GM18508 (cell line): ENCODE measurements around the gene THOP1.
"Not testable (repeated sequence)": the region's sequence is repeated elsewhere in the genome, so short reads cannot be mapped to it uniquely, and the experiment has no call there.

Source experiments
- ATAC-seq: cut with Tn5 transposase; IDR thresholded peaks from one replicate; pipeline ENCODE4 v1.9.1; 2021; ENCODE audit warnings: moderate number of reproducible peaks; ENCODE audit not compliant: insufficient read depth, unreplicated experiment

The THOP1 gene

DNA sequence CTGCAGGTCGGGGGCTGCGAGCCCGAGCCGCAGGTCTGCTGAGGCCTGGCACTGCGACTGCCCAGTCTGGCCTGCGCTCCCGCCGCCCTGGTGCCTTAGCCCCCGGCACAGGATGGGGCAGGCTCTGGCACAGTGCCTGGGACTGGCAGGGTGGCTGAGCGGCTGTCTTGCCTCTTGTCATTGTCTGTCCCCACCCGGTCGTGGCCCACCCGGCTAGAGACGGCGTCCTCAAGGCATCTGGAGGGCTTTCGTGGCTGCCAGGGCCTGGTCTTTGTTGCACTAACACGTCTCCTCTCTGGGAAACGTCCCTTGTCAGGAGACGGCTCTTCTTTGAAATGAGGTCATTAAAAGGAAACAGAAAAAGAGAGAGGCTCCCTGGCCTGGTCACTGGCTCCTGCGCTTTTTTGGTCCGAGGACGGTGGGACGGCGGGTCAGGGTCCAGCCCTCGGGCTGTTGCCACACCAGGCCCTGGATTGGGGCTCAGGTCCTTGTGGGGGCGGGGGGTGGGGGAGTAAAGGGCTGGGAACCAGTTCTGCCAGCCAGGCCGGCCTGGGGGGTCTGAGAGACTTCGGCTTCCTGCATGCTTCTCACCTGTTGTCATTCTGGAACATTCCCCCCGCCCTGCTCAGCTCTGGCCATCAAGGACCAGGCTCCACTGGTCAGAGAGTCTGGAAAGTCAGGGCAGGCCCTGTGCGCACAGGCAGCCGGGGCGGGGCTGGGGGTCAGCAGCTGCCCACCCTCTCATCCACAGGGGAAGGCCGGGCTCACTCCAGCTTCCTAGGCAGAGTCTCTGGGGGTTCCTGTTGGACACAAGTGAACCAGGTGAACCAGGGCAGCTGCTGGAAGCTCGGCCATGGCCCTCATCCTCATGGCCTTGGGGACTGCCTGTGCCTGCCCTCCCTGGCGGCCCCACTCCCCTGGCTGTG lies 28.2 kb downstream of the THOP1 start:
- no peak for ATAC-seq

DNA sequence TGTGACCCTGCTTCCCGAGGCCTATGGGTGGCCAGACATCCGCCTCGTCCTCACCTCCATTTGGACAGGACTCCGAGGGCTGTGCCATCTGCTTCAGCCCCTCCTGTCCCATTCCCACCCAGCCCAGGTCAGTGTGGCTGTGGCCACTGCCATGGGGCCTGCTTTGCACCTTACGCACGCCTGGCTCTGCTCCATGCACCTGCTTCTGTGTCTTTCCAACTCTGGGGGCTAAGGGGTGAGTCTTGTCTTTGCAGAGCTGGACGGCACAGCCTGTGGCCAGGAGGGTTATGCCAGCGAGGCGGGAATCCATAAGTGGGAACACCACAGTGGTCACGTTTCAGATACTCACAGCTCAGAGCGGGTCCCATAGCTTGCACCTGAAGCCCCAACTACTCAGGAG lies 29.1 kb downstream of the THOP1 start:
- ATAC-seq: no peak

DNA sequence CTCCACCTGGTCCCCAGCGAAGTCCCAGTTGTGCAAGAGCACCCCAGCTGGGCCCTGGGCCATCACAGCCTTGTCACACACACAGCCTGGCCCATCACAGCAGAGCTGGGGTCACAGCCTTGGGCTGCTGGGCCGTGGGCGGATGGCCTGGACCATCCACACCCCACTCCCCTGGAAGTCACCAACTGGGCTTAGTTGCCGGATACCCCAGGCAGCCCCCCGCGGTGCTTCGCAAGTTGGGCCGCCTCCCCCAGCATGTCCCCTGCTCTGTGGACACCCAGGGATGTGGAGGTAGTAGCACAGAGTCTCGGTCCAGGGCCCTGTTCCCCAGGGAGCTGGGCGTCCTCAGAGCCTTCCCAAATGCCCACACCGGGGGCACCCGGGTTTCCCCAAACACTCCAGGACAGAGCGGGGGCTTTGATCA lies 29.9 kb downstream of the THOP1 start:
- no peak for ATAC-seq

DNA sequence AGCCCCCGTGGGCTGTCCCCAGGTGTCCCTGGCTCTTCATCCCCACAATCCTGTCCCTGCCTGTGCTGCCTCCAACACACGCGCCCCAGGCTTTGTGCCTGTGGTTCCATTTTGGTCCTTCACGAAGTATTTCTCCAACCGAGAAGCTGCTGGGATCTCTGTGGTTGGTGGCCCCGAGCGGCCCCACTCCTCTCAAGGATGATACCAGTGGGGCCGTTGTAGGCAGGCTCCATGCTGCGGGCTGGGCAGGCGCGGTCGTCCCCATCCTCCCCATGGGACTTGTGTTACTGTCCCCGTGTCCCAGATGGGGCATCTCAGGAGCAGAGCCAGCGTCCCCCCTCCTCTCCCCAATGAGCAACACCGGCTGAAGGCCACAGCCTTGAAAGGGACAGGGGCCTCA lies 30.6 kb downstream of the THOP1 start:
- ATAC-seq: no peak

DNA sequence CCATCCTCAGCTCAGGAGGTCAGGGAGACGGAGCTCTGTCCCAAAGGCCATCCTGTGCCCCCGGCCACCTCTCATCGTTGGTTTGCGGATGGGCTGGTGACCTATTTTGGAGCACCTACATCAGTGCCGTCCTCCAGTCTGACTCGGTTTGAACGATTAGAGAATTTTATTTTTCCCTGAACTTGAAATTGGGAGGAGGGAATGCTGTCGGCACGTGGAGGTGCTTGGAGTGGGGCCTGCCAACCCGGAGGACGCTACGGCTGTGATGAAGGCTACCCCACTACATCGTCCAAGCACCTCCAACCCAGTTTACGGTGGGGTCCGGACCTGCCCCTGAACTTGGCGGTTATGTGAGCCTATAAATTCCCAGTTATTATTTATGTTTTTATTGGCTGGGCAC lies 31.3 kb downstream of the THOP1 start:
- ATAC-seq: no peak

DNA sequence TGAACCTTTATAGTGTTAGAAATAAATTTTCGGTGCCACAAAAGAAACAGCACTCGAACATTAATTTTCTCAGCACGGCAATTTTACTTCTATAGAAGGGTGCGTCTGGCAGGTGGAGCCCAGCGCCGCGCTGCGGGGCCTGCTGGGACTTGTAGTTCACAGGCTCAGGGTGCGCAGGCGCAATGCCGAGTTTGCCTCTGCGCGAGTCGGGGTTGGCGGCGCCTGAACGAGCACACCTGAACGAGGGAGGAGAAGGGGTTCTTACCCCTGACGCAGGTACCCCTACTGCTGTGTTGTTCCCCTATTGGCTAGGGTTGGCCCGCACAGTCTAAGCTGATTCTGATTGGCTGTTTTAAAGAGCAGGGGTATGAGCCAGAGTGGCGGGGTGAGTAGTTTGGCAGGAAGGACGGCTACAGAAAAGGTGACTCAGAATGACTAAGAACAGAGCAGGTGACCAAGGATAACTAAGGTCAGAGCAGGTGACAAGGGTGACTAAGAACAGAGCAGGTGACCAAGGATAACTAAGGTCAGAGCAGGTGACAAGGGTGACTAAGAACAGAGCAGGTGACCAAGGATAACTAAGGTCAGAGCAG lies 32.0 kb downstream of the THOP1 start:
- not testable (repeated sequence) for ATAC-seq

DNA sequence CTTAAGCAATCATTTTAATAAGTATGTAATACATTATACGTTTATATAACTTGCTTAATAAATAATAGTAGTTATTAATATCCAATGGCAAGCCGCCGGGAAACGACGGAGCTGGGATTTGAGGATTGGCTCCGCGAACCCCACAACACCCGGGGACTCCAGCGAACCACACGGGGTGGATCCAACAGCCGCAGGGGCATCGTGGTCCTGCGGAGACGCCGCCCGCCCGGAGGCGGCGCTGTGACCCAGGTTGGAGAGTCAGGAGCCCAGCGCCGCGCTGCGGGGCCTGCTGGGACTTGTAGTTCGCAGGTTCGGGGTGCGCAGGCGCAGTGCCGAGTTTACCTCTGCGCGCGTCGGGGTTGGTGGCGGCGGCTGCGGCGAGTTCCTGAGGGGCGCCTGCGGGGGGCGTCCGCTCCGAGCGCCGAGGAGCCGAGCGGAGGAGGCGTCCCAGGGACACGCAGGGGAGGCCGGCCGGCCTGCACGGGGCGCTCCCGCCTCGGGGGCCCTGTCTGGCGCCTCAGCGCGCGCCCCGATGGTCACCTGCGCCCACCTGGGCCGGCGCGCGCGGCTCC lies 34.3 kb downstream of the THOP1 start, which contains the start of gene ZNF554:
Gene ZNF554, plus strand, starts transcription at position 329 of the 572 bp plus-strand sequence. Its CDS starts 204 bp downstream, at position 533.
- ATAC-seq: peak; percentile 57

DNA sequence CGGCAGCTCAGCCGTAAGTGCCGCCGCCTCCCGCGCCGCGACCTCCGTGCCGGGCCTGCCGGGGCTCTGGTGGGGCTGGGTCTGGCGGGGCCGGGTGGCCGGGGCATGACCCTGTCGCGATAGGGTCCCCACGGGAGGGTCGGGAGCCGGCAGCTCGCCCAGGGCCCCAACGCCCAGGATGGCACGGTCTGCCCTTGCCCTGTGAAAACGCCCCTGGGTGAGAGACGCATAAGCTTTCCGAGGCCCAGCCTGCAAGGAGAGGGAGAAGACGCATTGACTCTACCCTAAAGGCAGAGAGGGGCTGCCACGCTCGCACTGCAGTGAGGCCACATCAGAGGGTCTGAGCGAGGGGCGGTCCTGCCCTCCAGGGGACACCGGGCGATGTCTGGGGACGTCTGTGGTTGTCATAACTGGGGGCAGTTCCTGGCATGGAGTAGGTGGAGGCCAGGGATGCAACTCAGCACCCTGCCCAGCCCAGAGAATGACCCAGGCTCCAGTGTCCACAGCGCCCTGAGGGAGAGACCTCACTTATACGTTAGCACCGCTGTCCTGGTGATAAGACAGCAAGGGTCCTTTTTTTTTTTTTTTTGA lies 34.9 kb downstream of the THOP1 start:
- ATAC-seq: no peak

DNA sequence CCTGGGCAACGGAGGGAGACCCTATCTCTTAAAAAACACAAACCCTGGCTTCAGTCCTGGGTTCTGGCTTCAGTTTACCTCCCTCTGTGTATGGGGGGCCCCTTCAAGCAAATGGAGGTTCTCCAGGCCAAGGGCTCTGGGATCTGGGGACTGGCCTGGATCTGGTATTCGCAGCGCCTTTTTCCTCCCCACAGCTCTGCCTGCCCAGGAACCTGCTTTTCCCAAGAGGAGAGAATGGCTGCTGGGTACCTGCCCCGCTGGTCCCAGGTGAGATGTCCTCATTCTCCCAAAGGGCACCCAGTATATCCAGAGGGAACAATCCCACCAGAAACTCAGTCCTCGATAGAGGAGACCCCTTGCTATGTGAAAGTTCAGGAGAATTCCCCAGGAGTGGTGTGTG lies 37.5 kb downstream of the THOP1 start:
- ATAC-seq: no peak

DNA sequence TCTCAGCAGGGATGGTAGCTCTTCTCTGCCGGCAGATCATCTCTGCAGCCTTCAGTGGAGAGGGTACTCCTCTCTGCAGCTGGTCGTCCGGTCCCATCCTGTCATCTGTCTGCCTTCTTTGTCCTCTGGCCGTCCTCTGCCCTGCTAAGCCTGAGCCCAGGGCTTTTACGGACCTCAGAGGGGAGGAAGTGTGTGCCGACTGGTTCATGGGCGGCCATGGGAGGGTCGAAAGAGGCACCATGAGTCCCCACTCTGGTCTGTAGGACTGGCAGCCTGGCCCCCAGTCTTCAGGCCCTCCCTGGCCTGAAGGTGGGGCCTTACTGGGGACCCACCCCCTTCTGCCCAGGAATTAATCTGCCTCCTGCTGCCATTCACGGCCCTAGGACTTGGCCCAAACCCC lies 38.3 kb downstream of the THOP1 start:
- no peak for ATAC-seq

DNA sequence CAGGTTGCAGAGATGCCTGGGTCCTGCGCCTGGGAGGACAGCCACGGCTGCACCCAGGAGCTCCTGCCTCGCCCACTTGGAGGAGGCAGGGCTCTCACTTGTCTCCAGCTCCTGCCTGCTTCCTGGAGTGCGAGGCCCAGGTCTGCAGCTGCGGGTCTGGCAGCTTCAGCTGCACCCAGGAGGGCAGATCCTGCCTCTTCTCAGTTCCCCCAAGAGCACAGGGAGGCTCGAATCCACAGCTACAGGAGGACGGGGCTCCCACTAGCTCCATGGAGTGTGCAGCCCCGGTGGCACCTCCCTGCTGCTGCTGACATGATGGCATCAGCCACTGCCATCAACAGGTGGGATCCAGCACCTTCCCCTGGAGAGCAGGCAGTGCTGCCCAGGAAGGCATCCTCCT lies 38.8 kb downstream of the THOP1 start:
- no peak for ATAC-seq

DNA sequence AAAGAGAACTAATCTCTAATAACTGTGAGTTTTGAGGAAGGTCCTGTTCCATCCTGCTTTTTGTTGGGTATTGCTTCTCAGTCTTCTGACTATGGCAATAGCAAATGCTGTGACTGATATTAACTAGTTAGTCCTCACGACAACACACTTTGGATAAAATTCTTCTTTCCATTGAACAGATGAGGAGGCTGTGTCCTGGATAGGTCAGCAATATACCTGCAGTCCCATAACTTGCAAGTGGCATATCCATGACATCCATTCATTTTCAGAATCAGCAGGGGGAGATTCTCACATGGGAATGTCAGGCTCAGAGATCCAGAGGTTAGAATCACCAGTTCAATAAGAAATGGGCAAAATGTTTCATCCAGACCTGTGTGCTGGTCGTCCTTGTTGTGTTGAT lies 41.7 kb downstream of the THOP1 start:
- no peak for ATAC-seq

DNA sequence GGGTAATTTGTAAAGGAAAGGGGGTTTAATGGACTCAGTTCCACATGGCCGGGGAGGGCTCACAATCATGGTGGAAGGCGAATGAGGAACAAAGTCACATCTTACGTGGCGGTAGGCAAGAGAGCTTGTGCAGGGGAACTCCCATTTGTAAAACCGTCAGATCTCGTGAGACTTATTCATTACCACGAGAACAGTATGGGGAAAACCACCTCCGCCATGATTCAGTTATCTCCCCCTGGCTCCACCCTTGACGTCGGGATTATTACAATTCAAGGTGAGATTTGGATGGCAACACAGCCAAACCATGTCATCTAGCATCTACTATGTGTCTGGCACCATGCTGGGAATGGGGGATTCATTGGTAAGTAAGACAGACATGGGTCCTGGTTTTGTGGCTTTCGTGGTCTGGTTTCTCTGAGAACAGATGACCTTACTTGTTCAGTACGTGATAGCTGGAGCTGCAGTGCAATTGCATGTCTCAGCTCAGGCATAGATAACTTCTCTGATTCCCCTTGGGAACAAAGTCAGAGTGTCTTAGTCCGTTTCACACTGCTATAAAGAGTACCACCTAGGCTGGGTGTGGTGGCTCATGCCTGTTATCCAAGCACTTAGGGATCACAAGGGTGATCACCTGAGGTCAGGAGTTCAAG lies 42.7 kb downstream of the THOP1 start:
- no peak for ATAC-seq

DNA sequence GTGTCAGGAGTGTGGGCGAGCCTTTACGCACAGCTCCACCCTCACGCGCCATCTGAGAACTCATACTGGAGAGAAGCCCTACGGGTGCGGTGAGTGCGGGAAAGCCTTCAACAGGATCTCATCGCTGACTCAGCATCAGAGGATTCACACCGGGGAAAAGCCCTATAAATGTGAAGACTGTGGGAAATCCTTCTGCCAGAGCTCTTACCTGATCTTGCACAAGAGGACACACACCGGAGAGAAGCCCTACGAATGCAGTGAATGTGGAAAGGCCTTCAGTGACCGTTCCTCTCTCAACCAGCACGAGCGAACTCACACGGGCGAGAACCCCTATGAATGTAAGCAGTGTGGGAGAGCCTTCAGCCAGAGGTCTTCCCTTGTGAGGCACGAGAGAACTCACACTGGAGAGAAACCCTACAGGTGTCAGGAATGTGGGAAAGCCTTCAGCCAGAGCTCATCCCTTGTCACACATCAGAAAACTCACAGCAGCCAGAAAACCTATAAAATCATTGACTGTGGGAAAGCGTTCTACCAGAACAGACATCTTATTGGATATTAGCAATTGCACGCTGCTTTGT lies 49.1 kb downstream of the THOP1 start:
- ATAC-seq: no peak

DNA sequence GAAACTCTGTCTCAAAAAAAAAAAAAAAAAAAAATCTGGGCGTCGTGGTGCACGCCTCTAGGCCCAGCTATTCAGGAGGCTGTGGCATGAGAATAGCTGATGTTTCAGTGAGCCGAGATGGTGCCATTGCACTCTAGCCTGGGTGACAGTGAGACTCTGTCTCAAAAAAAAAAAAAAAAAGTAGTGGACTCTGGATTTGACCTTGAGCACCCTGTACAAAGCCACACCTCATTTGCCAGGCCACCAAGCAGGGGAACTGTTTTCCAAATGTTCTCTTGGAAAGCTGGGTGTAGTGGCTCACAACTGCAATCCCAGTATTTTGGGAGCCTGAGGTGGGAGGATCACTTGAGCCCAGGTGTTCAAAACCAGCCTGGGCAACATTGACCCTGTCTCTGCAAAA lies 52.1 kb downstream of the THOP1 start:
- no peak for ATAC-seq

DNA sequence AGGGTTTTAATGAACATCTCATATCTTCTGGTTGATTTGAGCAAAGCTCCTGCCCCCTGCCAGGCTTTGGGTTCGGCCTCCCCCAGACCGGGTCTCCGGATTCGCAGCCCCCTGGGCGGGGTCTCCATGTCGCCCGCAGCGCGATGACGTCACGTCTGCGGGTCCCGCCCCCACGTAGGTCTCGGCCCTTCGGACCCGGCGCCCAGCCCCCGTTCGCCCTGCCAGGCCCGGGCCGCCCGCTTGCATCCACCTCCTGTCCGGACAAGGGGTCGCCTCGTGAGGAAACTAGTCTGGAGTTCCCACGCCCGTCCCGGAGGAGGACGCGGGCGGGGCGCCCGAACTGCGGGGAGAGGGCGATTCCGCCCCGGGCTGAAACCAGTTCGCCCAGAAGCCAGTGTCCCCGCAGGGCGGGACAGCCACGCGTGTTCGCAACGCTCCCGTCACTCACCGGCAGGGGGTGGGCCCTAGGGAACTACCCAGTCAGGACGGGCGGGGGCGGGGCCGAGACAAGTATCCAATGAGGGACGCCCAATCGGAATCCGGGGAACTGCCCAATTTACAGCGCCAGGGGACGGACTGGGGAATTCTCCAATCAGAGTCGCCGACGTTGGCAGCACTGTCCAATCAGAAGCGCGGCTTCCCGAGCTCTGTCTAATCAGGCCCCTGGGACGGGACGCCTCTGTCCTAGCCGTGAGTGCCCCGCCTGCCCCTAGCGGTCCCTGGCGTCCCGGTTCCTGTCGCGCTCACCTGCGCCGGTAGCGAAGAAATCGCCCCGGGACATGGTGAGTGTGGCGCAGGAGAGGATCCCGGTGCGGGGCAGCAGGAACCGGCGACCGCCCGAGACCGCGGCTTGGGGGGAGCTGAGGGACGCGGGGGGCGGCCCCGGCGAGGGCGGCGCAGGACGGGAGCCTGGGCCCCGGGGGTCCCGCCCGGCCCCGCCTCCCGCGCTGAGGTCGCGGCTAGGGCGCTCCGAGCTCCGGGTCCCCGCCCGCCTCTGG lies 55.8 kb downstream of the THOP1 start, which contains the start of gene ZNF555:
Gene ZNF555, plus strand, starts transcription at position 682 of the 998 bp plus-strand sequence. Its CDS starts 98 bp downstream, at position 780.
- no peak for ATAC-seq

DNA sequence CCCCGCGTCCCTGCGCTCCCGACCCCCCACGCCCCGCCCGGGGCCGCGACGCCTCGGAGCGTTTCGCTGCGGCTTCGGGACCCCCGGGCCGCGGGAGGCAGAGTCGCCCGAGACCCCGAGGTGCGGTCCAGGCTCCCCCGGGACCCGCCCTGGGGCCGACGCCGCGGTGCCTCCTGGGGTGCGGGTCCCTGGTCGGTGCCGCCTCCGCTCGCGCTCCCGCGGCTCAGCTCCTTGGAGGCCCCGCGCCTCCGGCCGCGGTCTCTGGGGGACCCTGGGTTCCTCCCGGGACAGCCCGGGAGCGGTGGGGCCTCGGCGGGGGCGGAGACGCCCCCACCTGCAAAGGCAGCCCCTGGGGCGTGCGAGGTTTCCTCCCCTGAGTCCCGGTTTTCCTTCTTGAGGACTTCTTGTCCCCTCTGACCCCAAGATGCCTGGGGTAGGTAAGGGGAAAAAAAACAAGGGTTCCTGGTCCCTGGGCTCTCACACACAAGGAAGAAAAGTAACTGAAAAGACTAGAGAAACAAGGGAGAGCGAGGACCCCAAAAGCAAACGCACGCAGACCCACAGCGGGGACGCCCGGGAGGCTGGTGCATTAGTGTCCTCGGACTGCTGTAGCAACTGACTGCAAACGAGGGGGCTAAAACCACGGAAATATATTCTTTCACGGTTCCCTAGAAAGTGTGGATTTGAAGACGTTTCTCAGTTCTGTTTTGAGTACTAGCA lies 56.7 kb downstream of the THOP1 start:
- ATAC-seq: no peak

DNA sequence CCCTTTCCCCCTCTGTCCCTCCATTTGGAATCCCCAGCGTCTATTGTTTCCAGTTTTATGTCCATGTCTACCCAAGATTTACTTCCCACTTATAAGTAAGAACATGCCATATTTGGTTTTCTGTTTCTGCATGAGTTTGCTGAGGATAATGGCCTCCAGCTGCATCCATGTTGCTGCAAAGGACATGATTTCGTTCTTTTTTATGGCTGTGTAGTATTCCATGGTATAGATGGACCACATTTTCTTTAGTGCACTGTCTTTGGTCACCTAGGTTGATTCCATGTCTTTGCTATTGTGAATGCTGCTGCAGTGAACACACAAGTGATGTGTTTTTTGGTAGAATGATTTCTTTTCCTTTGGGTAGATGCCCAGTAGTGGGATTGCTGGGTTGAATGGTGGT lies 59.8 kb downstream of the THOP1 start:
- no peak for ATAC-seq
